Measurements from ENCODE around the gene B3GNT5.

The B3GNT5 gene

GRCh38 chr3:183213415-183214276 is 39.4 kb upstream of the B3GNT5 start:
- TF ChIP-seq CREB1 (IDR thresholded peaks at IDR 0.05; ENCODE audit: low read depth) (no peak), FOXM1 (IDR thresholded peaks at IDR 0.05; ENCODE audit: borderline replicate concordance, low read depth) (no peak), CEBPB (IDR thresholded peaks at IDR 0.05) (no peak), USF1 (IDR thresholded peaks at IDR 0.05) (no peak), MAX (IDR thresholded peaks at IDR 0.05) (no peak), RAD21 (IDR thresholded peaks at IDR 0.05; ENCODE audit: low read depth) (no peak), REST (IDR thresholded peaks at IDR 0.05; ENCODE audit: low read depth) (no peak), NFIC (IDR thresholded peaks at IDR 0.05) (no peak), ZBTB7A (IDR thresholded peaks at IDR 0.05; ENCODE audit: low read depth) (no peak), EP300 (IDR thresholded peaks at IDR 0.05; ENCODE audit: borderline replicate concordance) (no peak)

- TF ChIP-seq EGR1 (IDR thresholded peaks at IDR 0.05): no peak
- no peak for TF ChIP-seq CEBPB (IDR thresholded peaks at IDR 0.05)
- TF ChIP-seq CREB1 (IDR thresholded peaks at IDR 0.05; ENCODE audit: low read depth): no peak
- no peak for TF ChIP-seq FOXM1 (IDR thresholded peaks at IDR 0.05; ENCODE audit: borderline replicate concordance, low read depth)
- TF ChIP-seq NFIC (IDR thresholded peaks at IDR 0.05): no peak
These were observed 38.8 kb upstream of the B3GNT5 start for GRCh38 chr3:183214277-183214612.

- TF ChIP-seq CREB1 (IDR thresholded peaks at IDR 0.05; ENCODE audit: low read depth) (no peak), MAX (IDR thresholded peaks at IDR 0.05) (no peak)
These were observed 37.4 kb upstream of the B3GNT5 start for GRCh38 chr3:183215591-183216202.

- TF ChIP-seq CEBPB (IDR thresholded peaks at IDR 0.05) (no peak), FOXM1 (IDR thresholded peaks at IDR 0.05; ENCODE audit: borderline replicate concordance, low read depth) (no peak), USF1 (IDR thresholded peaks at IDR 0.05) (no peak), TAF1 (IDR thresholded peaks at IDR 0.05; ENCODE audit: low read depth) (no peak), REST (IDR thresholded peaks at IDR 0.05; ENCODE audit: low read depth) (no peak), NFIC (IDR thresholded peaks at IDR 0.05) (no peak), MAX (IDR thresholded peaks at IDR 0.05) (no peak), TEAD4 (IDR thresholded peaks at IDR 0.05) (no peak), ZBTB7A (IDR thresholded peaks at IDR 0.05; ENCODE audit: low read depth) (no peak), EGR1 (IDR thresholded peaks at IDR 0.05) (no peak), CREB1 (IDR thresholded peaks at IDR 0.05; ENCODE audit: low read depth) (no peak), TCF12 (IDR thresholded peaks at IDR 0.05; ENCODE audit: low read depth) (no peak), RAD21 (IDR thresholded peaks at IDR 0.05; ENCODE audit: low read depth) (no peak), YY1 (IDR thresholded peaks at IDR 0.05; ENCODE audit: low read depth) (no peak), EP300 (IDR thresholded peaks at IDR 0.05; ENCODE audit: borderline replicate concordance) (no peak)
These were observed 35.3 kb upstream of the B3GNT5 start for GRCh38 chr3:183217548-183218332.

- TF ChIP-seq NFIC (IDR thresholded peaks at IDR 0.05) (no peak), TEAD4 (IDR thresholded peaks at IDR 0.05) (no peak), REST (IDR thresholded peaks at IDR 0.05; ENCODE audit: low read depth) (no peak), EGR1 (IDR thresholded peaks at IDR 0.05) (no peak), RAD21 (IDR thresholded peaks at IDR 0.05; ENCODE audit: low read depth) (no peak), CEBPB (IDR thresholded peaks at IDR 0.05) (no peak)
These were observed 34.2 kb upstream of the B3GNT5 start for GRCh38 chr3:183218826-183219225.

Measured in Ishikawa (cell line).